ENCODE data around the gene PMEL. TPM values are rescaled to one million over a fixed set of nuclear protein-coding genes. Genes with fewer than 3 reads are reported as not detected.

PMEL gene
- total RNA-seq, 1 experiment from 2014 or later = 1.2 TPM

DNA sequence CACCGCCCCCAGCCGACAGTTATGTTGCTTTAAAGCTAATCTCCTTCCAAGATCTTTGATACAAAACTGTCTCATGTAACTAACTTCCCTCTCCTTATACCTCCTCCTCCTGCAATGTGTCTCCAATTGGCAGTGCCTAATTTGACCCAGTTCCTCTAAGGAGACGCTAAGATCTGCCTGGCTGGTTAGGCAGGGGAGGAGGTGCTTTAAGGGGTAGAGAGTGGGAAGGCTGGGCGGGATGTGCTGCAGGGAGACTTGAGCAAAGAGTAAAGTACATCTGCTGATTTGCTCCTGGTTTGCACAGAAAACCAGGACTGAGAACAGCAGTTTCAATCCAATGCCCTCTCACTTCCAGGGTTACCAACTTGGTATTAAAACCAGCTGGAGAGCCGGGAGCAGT is 47.6 kb upstream of the PMEL start:
- no peak overlapping the region for H3K27ac ChIP-seq (ENCODE audit: low read length)
- POLR2A ChIA-PET = no interaction called here
- H3K27me3 ChIP-seq (ENCODE audit: control insufficient read depth, insufficient read depth, low read length) = no peaks in the 10 kb centered on the region
- no peaks in the 10 kb centered on the region for H3K36me3 ChIP-seq (ENCODE audit: control insufficient read depth, insufficient read depth, low read length)
- H3K9me3 ChIP-seq (ENCODE audit: control insufficient read depth, insufficient read depth, low read depth, low read length) = no peaks in the 10 kb centered on the region
- no peak for TF ChIP-seq SIN3A (IDR thresholded peaks at IDR 0.05; ENCODE audit: borderline replicate concordance, insufficient read depth, low read depth, low read length)
- TF ChIP-seq TCF7L2 (IDR thresholded peaks at IDR 0.05; ENCODE audit: low read depth, low read length) = no peak
- TF ChIP-seq, protein P1, sequence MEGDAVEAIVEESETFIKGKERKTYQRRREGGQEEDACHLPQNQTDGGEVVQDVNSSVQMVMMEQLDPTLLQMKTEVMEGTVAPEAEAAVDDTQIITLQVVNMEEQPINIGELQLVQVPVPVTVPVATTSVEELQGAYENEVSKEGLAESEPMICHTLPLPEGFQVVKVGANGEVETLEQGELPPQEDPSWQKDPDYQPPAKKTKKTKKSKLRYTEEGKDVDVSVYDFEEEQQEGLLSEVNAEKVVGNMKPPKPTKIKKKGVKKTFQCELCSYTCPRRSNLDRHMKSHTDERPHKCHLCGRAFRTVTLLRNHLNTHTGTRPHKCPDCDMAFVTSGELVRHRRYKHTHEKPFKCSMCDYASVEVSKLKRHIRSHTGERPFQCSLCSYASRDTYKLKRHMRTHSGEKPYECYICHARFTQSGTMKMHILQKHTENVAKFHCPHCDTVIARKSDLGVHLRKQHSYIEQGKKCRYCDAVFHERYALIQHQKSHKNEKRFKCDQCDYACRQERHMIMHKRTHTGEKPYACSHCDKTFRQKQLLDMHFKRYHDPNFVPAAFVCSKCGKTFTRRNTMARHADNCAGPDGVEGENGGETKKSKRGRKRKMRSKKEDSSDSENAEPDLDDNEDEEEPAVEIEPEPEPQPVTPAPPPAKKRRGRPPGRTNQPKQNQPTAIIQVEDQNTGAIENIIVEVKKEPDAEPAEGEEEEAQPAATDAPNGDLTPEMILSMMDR (IDR thresholded peaks at IDR 0.05) = no peak
- TF ChIP-seq, protein P2, sequence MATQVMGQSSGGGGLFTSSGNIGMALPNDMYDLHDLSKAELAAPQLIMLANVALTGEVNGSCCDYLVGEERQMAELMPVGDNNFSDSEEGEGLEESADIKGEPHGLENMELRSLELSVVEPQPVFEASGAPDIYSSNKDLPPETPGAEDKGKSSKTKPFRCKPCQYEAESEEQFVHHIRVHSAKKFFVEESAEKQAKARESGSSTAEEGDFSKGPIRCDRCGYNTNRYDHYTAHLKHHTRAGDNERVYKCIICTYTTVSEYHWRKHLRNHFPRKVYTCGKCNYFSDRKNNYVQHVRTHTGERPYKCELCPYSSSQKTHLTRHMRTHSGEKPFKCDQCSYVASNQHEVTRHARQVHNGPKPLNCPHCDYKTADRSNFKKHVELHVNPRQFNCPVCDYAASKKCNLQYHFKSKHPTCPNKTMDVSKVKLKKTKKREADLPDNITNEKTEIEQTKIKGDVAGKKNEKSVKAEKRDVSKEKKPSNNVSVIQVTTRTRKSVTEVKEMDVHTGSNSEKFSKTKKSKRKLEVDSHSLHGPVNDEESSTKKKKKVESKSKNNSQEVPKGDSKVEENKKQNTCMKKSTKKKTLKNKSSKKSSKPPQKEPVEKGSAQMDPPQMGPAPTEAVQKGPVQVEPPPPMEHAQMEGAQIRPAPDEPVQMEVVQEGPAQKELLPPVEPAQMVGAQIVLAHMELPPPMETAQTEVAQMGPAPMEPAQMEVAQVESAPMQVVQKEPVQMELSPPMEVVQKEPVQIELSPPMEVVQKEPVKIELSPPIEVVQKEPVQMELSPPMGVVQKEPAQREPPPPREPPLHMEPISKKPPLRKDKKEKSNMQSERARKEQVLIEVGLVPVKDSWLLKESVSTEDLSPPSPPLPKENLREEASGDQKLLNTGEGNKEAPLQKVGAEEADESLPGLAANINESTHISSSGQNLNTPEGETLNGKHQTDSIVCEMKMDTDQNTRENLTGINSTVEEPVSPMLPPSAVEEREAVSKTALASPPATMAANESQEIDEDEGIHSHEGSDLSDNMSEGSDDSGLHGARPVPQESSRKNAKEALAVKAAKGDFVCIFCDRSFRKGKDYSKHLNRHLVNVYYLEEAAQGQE (IDR thresholded peaks at IDR 0.05; ENCODE audit: insufficient read depth in 1 of 2, low read depth in 2 of 2, low read length in 1 of 2) = no peak
- no peak for TF ChIP-seq POLR2AphosphoS5 (IDR thresholded peaks at IDR 0.05; ENCODE audit: low read depth, low read length)
- in situ Hi-C loops (cut with HindIII; ENCODE audit: low pct_unique_long_range_greater_than_20kb, low sequenced_read_pairs) = no loop called here
- ATAC-seq (no peak), DNase-seq (ENCODE audit: low read depth, low spot score) (no peak)
- no TSS peak for BruUV-seq (replicated peaks)
- CTCF ChIA-PET = no interaction called here
- H3K4me1 ChIP-seq (ENCODE audit: control insufficient read depth, insufficient read depth, low read length) = no peaks in the 10 kb centered on the region
- intact Hi-C loops (cut with micrococcal nuclease; ENCODE audit: unreplicated experiment) = no loop called here
- H3K4me3 ChIP-seq (ENCODE audit: low read depth in 2 of 2, low read length in 2 of 2) = no peak overlapping the region

DNA sequence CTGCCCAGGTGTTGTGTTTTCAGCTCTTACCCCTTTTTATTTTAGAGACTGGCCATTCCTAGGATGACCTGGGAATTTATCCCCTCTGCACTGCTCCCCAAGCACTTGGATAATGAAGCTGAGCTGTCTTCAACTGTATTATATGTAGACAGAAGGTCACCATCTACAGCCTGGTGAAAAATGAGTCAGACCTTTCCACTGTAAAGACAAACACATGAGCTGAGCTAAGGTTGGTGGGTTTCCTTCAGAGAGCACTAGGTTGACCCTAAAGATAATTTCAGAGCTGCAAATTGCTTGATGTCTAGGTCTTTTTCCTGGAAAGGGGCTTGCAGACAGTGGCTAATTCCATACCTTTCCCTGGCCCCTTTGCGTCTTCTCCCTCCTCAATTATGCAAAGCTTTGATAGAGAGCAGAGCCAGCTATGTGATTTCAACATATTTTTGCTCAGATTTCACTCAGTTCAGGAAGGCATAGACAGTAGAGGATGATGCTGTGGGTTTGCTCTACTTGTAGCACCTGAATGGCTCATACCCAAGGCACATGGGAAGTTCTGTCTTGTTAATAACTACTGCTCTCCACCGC is 45.8 kb upstream of the PMEL start:
- POLR2A ChIA-PET = interaction anchor here (1.0 kb wide), 1 partner anchor 38 kb away, joined by 3 read pairs; the partner anchor contains the start of gene RAB5B

More for the DNA sequence above, 45.8 kb upstream of the PMEL start:
- CTCF ChIA-PET = interaction anchor here (0.7 kb wide), 1 partner anchor 18 kb away, joined by 3 read pairs; no protein-coding TSS in a partner anchor
- DNase-seq (ENCODE audit: low read depth, low spot score) (no peak), ATAC-seq (no peak)
- intact Hi-C loops (cut with micrococcal nuclease; ENCODE audit: unreplicated experiment) = no loop called here
- TF ChIP-seq, protein P1 (IDR thresholded peaks at IDR 0.05) = no peak
- no peak for TF ChIP-seq POLR2AphosphoS5 (IDR thresholded peaks at IDR 0.05; ENCODE audit: low read depth, low read length)
- TF ChIP-seq TCF7L2 (IDR thresholded peaks at IDR 0.05; ENCODE audit: low read depth, low read length) = no peak
- TF ChIP-seq SIN3A (IDR thresholded peaks at IDR 0.05; ENCODE audit: borderline replicate concordance, insufficient read depth, low read depth, low read length) = no peak
- TF ChIP-seq, protein P2 (IDR thresholded peaks at IDR 0.05; ENCODE audit: insufficient read depth in 1 of 2, low read depth in 2 of 2, low read length in 1 of 2) = no peak
- in situ Hi-C loops (cut with HindIII; ENCODE audit: low pct_unique_long_range_greater_than_20kb, low sequenced_read_pairs) = no loop called here
- no peaks in the 10 kb centered on the region for H3K9me3 ChIP-seq (ENCODE audit: control insufficient read depth, insufficient read depth, low read depth, low read length)
- H3K36me3 ChIP-seq (ENCODE audit: control insufficient read depth, insufficient read depth, low read length) = no peaks in the 10 kb centered on the region
- no peak overlapping the region for H3K4me3 ChIP-seq (ENCODE audit: low read depth in 2 of 2, low read length in 2 of 2)
- no TSS peak for BruUV-seq (replicated peaks)
- peaks cover 5% of the 10 kb centered on the region; the same call in 1 of the 2 replicates for H3K4me1 ChIP-seq (ENCODE audit: control insufficient read depth, insufficient read depth, low read length)
- no peaks in the 10 kb centered on the region for H3K27me3 ChIP-seq (ENCODE audit: control insufficient read depth, insufficient read depth, low read length)
- no peak overlapping the region for H3K27ac ChIP-seq (ENCODE audit: low read length)
